HPDE6-E6E7 (cell line): ENCODE data around the gene PITX1.
"Not testable (repeated sequence)": the region's sequence is repeated elsewhere in the genome, so short reads cannot be mapped to it uniquely, and the experiment has no call there.

Source experiments
- DNase-seq: peaks from one replicate; pipeline ENCODE4 v3.0.0; 2011; ENCODE audit warnings: missing footprints; ENCODE audit errors: extremely low spot score

Gene PITX1

GRCh38 chr5:135033901-135034235 lies at the start of gene PITX1:
Gene PITX1, minus strand, starts transcription at chr5:135034228. Its CDS starts 347 bp downstream, at chr5:135033881.
- no peak for DNase-seq

GRCh38 chr5:135083334-135083733 lies 49.3 kb upstream of the PITX1 start:
- DNase-seq, result not testable (repeated sequence)

DNA sequence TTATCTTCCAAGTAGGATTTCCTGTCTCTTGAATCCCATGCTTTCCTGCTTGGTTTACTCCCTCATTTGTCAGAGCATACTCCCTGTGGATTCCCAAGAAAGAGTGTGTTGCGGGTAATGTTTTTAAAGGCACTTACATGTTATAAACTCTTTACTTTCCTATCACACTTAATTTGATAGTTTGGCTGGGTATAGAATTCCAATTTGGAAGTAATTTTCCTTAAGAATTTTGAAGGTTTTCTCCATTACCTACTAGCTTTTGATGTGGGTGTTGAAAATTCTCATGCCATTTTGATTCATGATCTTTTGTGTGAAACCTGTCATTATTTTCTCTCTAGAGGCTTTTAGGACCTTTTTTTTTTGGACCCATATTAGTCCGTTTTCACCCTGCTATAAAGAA lies 47.2 kb upstream of the PITX1 start:
- DNase-seq, result no peak

GRCh38 chr5:135079760-135080159 lies 45.7 kb upstream of the PITX1 start:
- no peak for DNase-seq

- DNase-seq, result no peak
These were observed 45.2 kb upstream of the PITX1 start for GRCh38 chr5:135079099-135079681.

GRCh38 chr5:135076801-135077200 lies 42.8 kb upstream of the PITX1 start:
- no peak for DNase-seq

DNA sequence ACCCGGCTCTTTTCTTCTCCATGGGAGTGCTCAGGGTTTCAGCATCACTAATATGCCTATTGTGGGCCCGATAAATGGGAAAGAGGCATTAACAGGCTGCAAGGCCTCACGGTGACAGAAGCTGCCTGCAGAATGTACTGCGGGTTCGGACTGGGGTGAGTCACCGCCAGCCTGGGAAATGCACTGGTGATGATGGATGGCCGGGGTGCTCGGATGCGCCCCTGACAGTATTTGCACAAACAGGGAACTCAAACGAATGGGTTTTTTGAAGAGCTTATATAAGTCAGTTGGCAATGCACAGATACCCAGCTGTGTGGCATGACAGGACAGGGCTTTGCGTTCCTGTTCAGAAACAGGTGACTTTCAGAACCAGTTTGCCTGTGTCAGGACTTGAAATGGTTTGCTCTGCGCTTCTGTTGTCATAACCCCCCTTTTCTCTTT lies 42.0 kb upstream of the PITX1 start:
- DNase-seq, result peak; percentile 43

DNA sequence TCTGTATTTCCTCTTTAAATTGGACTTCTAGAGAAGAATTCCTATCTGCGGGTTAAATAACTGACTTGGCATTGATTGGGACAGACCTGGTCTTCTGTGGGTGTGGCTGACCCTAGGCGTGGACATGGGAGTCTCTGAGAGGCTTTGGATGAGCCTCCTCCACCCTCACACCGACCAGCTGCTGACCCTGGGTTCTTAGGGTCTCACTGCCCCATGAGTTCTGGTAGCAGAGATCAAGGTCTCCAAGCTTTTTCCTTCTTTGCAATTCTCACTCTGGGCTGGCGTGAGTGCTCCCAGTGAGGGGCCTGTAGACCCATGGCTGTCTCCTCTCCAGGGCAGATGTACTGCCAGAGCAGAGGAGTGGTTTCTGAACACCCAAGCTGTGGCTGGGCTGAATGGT lies 41.6 kb upstream of the PITX1 start:
- DNase-seq, result no peak

- DNase-seq, result no peak
These were observed 39.8 kb upstream of the PITX1 start for GRCh38 chr5:135073761-135074345.

DNA sequence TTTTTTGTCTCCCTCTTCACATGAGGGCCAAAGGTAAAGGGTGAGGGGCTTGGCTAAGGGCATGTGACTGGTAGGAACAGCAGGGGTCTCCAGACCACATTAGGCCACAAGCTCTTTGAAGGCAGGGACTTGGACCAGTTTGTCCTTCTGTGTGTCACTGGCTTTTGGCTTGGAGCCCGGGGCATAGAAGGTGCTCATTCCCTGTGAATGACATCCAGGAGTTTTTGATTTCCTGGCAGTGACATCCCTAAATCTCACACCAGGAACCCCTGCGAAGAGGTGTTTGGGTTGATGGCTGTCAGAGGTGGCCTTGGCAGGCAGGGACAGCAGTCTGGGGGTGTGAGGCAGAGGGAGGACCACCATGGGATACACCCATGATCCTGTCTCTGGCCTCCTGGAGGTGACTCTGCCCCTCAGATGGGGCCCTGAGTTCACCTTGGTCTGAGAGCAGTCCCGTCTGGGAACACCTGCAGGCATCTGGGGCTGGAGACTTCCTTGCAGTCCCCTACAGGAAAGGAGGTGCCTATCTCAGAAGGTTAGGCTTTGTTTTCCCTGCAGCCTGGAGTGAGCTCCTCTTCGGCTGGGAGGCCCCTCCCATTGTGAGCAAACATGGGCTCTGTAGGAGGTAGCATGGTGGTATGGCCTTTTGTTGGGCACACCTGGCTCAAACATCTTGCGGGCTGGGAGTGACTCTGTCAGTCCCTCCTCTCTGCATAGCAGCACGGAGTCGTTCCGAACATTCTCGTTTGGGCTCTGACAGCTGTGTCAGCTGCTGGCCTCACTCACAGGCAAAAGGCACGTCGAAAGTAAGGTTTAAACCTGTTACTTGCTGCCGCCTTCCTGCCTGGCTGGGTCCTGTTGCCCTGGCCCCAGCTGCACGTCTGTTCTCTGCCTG lies 38.6 kb upstream of the PITX1 start:
- DNase-seq, result no peak

DNA sequence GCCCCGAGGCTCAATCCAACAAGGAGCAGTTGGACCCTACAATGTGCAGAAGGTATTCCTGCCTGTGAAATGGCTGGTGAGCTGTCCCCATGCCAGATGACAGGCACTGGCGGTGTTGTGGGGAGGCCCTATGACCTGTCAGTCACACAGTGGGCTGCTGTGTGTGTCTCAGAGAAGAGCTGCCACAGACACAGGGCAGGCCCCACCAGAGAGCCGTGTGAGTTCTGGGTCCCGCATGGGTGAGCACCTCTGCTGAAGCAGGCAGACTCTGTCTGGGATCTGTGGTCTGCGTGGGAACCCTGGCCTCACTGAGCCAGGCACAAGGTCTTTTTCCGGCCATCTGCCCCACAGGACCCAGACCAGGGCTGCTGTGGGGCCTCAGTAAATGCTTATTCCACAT lies 37.3 kb upstream of the PITX1 start:
- DNase-seq, result no peak

- no peak for DNase-seq
These were observed 36.0 kb upstream of the PITX1 start for GRCh38 chr5:135069895-135070657.

DNA sequence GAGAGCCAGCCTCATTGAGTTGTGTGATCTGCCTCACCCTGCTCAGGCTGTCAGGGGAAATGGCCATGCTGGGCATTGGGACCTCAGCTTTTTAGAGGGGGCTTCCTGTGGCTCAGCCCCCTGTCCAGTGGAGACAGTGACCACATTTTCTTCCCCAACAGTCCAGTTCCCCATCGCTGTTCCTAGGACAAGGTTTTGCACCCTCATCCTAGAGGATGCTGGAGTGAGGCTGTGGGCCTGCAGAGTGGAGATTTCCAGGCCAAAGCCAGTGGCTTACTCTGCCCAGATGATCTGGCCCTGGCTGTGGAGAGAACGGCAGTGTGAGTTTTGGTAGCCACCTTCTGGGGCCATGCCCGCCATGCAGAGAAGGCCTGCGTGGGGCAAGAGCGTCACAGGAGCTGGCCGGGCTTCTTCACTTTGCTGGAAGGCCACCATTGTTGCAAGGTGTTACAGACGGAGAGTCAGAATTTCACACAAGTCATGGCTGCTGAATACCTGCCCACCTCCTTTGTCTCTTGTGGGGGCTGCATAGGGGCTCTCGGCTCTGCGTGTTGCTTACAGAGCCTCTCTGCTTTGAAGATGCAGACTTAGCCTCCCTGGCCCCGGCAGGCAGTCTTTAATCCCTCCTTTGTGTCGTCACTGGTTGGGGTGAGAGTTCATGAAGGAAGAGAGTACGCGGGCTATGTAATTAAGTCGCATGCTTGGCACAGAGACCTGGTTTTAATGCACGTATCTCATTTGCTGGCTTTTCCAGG lies 35.2 kb upstream of the PITX1 start:
- no peak for DNase-seq

- DNase-seq, result no peak
These were observed 33.6 kb upstream of the PITX1 start for GRCh38 chr5:135067587-135067986.

GRCh38 chr5:135066781-135067180 lies 32.8 kb upstream of the PITX1 start:
- DNase-seq, result no peak

GRCh38 chr5:135065306-135066265 lies 31.6 kb upstream of the PITX1 start:
- DNase-seq, result no peak

- DNase-seq, result no peak
These were observed 30.2 kb upstream of the PITX1 start for GRCh38 chr5:135064235-135064570.

GRCh38 chr5:135063511-135064234 lies 29.6 kb upstream of the PITX1 start:
- no peak for DNase-seq

GRCh38 chr5:135063056-135063445 lies 29.0 kb upstream of the PITX1 start:
- no peak for DNase-seq
